Kidney epithelial cell (primary cell): Measurements from ENCODE around the gene CNPY1. TPM values are rescaled to one million over a fixed set of nuclear protein-coding genes. Genes with fewer than 3 reads are reported as not detected.

Experiments
- DNase-seq: peaks from one replicate; pipeline ENCODE4 v3.0.0-alpha.2; 2010; ENCODE audit warnings: low read depth
- H3K27me3 ChIP-seq: 2 replicates; pipeline ENCODE4 v1.6.0; 2011; ENCODE audit warnings: low read length; ENCODE audit not compliant: control insufficient read depth, insufficient read depth
- H3K36me3 ChIP-seq: 2 replicates; pipeline ENCODE4 v1.5.1; 2011; ENCODE audit warnings: low read length; ENCODE audit not compliant: control insufficient read depth, insufficient read depth
- H3K4me3 ChIP-seq: 2 replicates; pipeline ENCODE4 v1.5.1; 2011; ENCODE audit warnings: low read depth, mild to moderate bottlenecking, control low read depth, low read length
- CTCF ChIP-seq: IDR thresholded peaks from 2 replicates; pipeline ENCODE4 v1.5.1; 2011; ENCODE audit warnings: mild to moderate bottlenecking, moderate library complexity, low read length, control low read depth, inconsistent platforms; ENCODE audit not compliant: insufficient read depth, poor library complexity, severe bottlenecking
- total RNA-seq: library from RNA; depleted of rRNA; stranded (reverse); fragments of >200 nt; gene quantifications from 2 replicates; pipeline ENCODE4 v1.2.3, GENCODE V29; 2015

The CNPY1 gene
- total RNA-seq, 1 donor from 2014 or later: not detected

- no peak overlapping the region for H3K4me3 ChIP-seq
- no peak for DNase-seq
- no peaks in the 10 kb centered on the region for H3K36me3 ChIP-seq
- H3K27me3 ChIP-seq: peaks cover 12% of the 10 kb centered on the region
- no peak for TF ChIP-seq CTCF
Observed at GRCh38 chr7:155540553-155540952, 5.8 kb downstream of the CNPY1 start.

- Histone ChIP-seq H3K36me3 (no peaks in the 10 kb centered on the region), H3K27me3 (peaks cover 31% of the 10 kb centered on the region), H3K4me3 (no peak overlapping the region)
- DNase-seq: no peak
- no peak for TF ChIP-seq CTCF
Observed at GRCh38 chr7:155538293-155538692, 8.1 kb downstream of the CNPY1 start.

- TF ChIP-seq CTCF: no peak
- no peak overlapping the region for H3K4me3 ChIP-seq
- no peaks in the 10 kb centered on the region for H3K36me3 ChIP-seq
- no peak for DNase-seq
- H3K27me3 ChIP-seq: peaks cover 42% of the 10 kb centered on the region
Observed at GRCh38 chr7:155536451-155536850, 9.9 kb downstream of the CNPY1 start.

GRCh38 chr7:155534691-155535090 is 11.7 kb downstream of the CNPY1 start:
- DNase-seq: no peak
- peaks cover 50% of the 10 kb centered on the region for H3K27me3 ChIP-seq
- H3K36me3 ChIP-seq: no peaks in the 10 kb centered on the region
- no peak for TF ChIP-seq CTCF
- H3K4me3 ChIP-seq: no peak overlapping the region

GRCh38 chr7:155533827-155534690 is 12.3 kb downstream of the CNPY1 start:
- H3K4me3 ChIP-seq: no peak overlapping the region

More at GRCh38 chr7:155533827-155534690, 12.3 kb downstream of the CNPY1 start:
- H3K36me3 ChIP-seq: no peaks in the 10 kb centered on the region
- TF ChIP-seq CTCF: peak; percentile 74
- peaks cover 50% of the 10 kb centered on the region for H3K27me3 ChIP-seq
- DNase-seq: no peak
